ENCODE data around the gene WDR27.
"Not testable (repeated sequence)": the region's sequence is repeated elsewhere in the genome, so short reads cannot be mapped to it uniquely, and the experiment has no call there.

Gene WDR27

DNA sequence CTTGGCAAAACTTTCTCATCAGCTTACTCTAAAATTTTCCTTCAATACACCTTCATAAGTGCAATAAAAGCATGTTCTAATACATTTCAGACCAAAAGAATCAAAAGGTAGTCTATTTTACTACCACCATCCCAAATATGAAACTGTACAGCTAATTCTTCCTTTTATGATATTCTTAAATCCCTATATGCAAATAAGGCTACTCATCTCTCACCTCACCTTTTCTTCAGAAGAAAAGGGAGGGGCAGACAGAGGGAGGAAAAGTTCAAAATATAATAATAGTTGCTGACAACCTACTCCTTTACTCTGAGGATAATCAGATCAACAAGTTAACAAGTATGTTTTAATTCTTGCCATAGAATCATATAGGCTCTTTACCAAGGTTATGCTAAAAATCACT is 7.5 kb upstream of the WDR27 start:
- DNase-seq, result no peak

DNA sequence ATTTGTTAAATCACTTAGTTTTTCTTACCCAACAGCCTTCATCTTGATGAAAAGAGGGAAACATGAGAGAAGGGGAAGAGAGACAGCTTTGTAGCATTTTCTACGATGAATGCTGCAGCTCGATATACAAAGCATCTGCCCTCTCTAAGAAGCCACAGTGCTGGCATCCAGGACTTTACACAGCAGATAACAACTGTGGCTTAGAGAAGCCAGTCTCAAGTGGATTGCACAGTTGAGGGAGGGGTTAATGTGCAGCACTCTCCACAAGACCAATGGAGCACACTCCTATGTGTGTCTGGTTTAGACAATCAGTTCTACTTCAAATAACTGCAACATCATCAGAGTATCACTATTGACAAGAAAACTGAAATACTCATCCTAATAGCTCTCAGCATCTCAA is 5.9 kb upstream of the WDR27 start:
- DNase-seq, result no peak

DNA sequence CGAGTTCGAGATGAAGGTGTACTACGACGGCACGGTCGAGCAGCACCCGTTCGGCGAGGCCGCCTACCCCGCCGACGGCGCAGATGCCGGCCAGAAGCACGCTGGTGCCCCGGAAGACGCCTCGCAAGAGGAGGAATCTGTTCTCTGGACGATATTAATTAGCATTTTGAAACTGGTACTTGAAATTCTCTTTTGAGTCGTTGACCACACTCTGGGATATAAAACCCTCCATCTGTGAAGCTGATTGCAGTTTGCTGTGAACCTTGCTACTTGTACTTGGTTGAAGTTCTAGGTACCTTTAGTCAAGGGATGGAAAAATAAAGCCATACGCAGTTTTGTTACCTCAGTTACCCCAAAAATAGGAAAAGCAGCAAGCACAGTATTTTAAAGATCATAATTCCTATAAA is 1.0 kb upstream of the WDR27 start:
- peak in 1 of 5 experiments; percentile 14 for DNase-seq

DNA sequence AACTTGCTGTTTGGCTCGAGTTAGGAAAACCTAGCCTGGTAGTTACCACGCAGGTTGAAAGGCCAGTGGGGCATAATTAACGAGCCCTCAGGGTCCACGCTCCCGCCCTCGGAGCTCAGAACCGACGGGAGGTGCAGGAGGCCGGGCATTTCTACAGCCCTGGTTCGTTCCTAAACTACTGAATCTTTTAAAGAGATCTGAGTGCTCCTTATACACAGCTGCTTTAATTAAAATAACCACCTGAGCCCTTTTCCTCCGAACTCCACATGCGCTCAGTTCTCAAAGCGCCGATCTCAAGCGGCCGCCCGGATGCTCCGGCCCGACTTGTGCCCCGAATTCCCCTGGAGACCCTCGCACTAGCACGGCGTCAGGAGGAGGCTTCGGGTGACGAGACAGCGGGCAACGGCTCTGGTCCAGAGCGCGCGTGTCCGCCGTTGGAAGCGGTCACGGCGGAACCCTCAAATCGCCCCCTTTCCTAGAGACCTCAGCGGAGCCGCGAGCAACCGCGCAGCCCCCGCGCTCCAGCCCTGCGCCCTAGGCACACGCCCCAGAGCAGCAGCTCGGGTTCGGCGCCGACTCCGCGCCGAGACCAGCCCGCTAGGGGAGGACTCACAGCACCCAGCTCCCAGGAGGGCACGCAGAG is 397 bp downstream of the WDR27 start:
- DNase-seq, result no peak

DNA sequence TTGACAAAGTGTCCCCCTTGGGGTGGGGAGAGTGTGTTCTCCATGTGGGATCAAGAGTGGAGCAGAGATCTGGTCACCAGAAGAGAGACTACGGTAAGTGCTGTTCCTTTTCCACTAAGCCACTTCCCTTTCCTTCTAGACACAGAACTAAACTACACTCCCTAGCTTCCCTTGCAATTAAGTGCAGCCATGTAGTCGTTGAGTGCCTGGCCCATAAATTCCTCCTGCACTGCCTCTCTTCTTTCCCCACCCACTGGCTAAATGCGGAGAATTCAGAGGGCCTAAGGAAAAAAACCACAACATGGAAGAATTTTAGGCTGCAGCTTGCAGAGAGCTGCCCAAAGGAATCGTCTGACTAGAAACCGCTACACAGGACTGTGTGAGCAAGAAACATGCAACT is 1.5 kb downstream of the WDR27 start:
- no peak for DNase-seq

DNA sequence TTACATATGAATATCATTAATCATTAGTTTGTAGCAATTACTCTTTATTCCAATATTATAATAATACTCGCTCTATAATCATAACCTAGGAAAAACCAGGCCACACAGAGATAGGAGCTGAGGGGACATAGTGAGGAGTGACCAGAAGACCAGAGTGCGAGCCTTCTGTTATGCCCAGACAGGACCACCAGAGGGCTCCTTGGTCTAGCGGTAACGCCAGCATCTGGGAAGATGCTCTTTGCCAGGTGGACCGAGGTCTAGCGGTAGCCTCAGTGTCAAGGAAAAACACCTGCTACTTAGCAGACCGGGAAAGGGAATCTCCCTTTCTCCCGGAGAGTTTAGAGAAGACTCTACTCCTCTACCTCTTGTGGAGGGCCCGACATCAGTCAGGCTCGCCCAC is 4.7 kb downstream of the WDR27 start:
- not testable (repeated sequence) for DNase-seq

DNA sequence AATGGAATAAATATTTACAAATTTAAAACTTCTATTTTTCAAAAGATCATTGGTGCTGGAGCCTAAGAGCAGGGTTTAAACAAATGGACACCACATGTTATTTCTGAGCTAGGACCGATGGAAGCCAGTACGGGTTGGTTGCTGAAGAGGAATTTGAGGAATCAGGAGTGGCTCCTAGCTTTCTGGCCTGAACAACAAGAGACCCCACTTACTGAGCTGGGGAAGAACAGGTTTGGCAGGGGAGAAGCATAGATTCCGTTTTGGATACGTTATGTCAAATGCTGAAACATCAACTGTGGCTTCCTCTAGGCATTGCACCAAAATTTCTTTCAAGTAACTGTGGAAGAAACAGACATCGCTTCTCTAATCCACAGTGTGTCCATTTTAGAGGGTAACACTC is 6.7 kb downstream of the WDR27 start:
- no peak for DNase-seq

DNA sequence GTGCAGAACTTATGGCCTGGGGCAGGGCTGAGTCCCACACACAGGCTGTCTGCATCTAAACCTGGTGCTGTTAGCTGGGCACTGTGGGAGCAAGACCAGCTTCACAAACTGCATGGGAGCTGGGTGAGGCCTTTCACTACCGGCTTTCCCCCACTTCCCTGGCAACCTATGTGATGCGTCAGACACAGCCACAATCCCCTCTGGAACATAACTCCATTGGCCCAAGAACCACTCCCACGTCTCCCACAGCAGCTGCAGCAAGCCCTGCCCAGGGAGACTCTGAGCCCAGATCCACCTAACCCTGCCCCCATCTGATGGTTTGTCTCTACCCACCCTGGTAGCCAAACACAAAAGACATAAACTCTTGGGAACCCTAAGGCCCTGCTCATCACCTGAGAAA is 9.3 kb downstream of the WDR27 start:
- no peak for DNase-seq

DNA sequence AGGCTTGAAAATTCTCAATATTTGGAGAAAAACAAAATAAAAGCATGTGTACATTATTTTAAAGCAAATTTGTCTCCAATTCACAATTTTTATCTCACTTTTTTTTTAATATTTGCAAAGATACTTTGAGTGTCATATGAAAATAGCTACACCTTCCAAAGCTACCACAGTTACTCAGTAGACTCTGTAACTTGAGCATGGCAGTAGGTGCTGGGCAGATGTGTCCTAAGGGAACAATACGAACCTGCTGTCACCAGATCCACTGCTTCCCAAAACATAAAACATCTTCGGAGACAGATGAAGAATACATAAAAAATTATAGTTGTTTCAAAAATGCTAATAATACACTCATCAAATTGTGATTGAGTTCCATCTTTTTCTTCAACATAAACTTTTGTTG is 10.6 kb downstream of the WDR27 start:
- no peak for DNase-seq

DNA sequence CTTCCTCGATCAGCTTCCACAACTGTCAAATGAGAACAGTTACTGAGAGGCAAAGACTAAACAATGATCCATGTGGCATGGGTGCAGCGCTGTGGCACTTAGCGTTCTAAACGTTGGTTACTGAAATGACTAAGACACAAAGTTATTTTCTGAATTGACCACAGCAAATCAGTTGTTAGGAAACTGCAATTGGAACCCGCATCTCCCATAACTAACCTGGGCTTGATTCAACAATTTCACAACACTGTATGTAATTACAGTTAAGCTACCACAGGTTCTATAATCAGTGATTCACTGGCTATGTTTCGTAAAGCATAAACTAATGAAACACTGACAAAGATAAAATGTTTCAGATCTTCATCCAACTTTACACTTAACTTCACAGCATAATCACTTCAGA is 12.5 kb downstream of the WDR27 start:
- DNase-seq, result peak in 1 of 5 experiments; percentile 38

DNA sequence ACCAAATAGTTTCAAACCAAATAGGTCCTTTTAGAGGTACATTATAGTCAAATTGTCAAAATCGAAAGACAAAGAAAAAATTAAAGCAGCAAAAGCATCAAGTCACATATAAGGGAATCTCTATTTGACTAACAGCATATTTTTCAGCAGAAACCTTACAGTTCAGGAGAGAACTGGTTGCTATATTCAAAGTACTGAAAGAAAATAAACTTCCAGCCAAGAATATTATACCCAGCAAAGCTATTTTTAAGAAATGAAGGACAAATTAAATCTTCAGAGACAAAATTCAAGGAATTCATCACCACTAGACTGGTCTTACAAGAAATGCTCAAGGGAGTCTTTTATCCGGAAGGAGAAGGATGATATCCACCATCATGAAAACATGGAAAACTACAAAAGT is 16.0 kb downstream of the WDR27 start:
- no peak for DNase-seq

DNA sequence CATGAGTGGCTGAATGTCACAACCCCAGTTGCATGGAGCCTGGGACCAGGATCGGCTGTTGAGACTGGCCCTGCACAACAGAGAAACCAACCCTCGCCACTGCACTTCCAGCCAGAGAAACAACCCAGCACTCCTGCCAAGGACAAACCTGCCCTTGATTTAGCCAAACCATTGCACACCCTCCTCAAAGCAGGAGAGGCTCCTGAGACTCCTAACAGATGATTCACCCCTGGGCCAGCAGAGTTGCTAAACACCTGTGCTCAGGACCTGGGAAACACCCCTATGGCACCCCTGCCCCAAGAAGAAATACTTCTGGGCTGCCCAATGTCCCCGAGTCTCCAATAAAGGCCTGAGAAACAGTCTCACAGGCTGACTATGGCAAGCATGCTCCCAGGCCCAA is 17.8 kb downstream of the WDR27 start:
- no peak for DNase-seq

DNA sequence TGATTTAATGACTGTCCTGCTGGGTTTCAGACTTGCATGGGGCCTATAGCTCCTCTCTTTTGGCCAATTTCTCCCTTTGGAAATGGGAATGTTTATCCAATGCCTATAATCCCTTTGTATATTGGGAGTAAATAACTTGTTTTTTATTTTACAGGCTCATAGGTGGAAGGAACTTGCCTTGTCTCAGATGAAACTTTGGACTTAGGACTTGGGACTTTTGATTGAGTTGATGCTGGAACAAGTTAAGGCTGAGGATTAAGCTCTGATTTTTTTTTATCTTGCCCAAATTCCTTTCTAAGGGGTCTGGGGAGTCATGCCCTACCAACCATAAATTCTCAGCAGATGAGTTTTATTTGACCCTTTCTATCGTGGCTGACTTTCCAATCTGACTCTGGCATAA is 23.5 kb downstream of the WDR27 start:
- no peak for DNase-seq

DNA sequence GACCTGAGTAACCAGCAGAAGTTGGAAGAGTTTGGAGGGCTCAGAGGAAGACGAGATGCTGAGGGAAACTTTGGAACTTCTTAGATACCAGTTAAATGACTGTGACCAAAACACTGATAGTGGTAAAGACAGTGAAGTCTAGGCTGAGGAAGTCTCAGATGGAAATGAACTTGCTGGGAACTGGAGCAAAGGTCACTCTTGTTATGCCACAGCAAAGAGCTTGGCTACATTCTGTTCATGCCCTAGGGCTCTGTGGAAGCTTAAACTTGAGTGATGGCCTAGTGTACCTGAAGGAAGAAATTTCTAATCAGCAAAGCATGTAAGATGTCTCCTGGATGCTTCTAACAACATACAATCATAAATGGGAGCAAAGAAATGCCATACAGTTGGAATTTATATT is 24.7 kb downstream of the WDR27 start:
- DNase-seq, result no peak

DNA sequence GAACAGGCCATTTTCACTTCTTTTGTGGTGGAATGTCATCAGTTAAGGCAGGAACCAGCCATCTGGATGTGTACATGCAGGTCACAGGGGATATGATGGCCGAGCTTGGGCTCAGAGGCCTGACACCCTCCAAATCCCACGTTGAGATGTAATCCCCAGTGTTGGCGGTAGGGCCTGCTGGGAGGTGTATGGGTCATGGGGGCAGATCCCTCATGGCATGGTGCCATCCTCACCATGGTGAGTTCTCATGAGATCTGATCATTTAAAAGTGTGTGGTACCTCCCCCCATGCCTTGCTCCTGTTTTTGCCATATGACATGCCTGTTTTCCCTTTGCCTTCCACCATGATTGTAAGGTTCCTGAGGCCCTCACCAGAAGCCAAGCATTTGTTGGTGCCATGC is 26.8 kb downstream of the WDR27 start:
- DNase-seq, result no peak

DNA sequence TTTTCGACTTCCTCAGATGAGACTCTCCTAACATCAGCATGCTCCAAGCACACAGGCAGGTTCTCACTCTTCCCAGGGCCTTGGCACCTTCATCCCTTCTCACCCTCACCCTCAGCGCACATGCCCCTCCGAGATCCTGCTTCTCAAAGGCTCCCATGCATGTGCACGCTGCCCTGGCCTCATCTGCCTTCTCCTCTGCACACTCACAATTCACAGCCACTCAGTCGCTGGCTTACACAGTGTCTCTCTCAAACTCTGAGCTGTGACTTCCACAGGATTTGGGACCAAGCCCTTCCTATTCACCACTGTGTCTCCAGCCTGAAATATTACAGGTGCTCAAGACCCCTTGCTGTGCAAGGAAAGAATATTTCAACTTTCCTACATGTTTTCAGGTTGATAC is 30.3 kb downstream of the WDR27 start:
- no peak for DNase-seq

DNA sequence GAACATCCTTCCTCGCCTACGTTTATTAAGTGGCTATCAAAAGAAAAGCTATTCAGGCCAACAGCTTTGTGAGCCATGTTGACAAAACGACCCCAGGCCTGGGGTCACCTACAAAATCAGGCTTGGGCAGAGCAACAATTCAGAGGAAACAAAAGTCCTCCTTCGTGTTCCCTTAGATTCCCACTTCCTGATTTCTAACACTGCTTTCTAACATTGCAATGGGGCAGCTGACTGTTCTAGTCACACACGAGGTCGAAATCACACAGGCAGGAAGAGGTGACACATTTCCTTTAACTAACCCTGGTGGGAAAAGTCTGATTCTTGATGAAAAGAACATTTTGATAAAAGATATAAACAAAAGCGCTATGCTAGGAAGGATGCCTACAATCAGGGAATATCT is 31.9 kb downstream of the WDR27 start:
- DNase-seq, result no peak

DNA sequence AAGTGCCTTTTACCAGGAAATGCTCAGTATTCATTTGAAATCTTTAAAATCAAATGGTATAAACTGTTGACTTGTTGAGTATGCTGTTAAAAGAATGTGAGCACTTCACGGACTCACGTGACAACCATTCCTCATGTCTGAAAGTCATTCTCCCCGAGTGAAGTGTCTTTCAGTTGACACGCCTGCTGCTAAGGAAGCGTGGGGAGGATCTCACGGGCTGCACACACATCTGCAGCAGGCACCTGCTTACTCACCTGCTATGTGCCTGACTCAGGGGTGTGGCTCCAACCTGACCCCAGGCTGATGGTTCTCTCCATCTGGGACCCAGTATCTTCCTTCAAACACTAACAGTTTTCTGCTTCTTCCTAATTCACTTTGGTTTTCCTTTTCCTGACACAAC is 32.7 kb downstream of the WDR27 start:
- DNase-seq, result no peak

DNA sequence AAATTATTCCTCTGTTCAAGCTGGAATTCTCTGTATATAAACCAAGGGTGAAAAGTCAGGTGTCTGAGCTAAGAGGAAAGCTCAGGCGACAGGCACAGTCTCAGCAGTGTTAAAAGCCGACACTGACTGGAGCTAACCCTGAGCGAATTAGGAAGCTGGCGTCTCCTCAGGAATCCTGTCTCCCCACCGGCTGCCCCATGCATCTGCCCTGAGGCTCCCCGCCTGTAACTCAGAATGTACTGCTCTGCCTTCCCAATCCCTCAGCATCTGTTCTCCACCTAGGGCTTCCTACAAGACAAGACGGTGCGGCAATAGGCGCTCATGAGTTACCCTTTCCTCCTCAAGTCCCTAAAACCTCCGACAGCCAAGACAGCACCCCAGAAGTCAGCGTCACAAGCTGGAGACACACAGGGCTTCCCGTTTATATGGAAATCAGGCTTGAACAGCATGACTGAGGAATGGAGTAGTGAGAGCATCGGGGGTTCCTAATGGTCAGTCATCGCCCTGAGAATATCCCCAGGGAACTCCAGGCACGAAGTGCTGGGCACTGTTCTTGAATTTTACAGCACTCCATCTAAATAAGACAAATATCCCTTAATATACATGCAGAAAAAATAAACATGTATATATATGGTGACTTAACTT is 33.5 kb downstream of the WDR27 start:
- no peak for DNase-seq

DNA sequence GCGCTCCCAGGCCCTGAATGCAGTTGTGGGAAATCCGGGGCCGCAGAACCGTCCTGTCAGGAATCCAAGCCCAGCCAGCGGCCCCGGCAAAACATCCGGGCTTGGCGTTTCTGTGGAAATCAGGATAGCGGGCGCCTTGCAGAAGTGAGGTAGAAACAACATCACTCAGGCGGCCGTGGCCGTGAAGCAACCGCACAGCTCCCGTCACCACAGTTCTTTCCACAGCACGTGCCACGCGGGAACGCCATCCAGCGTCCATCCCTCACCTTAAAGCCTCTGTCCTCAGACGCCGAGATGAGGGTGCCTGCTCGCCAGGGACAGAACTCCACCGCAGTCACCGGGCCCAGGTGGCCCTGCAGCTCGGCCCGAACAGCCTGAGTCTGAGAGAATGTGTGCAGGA is 34.1 kb downstream of the WDR27 start:
- DNase-seq, result no peak

DNA sequence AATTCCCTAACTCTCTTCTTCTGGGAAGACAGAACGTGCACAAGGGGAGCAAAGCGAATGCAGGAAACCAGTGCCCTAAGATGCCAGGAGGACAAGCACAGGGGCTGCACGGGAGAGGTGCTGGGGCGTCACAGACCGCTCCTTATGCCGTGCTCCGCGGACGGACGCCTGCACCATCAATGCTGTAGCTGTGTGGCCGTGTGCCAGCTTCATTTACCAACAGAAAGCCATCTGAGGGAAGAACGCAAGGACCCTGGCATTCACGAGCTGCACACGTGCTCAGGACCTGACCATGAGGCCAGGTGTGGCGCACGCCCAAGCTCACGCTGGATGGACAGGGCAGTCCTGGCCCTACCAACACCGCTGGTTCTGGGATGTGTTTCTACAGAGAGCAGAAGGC is 35.4 kb downstream of the WDR27 start:
- no peak for DNase-seq

DNA sequence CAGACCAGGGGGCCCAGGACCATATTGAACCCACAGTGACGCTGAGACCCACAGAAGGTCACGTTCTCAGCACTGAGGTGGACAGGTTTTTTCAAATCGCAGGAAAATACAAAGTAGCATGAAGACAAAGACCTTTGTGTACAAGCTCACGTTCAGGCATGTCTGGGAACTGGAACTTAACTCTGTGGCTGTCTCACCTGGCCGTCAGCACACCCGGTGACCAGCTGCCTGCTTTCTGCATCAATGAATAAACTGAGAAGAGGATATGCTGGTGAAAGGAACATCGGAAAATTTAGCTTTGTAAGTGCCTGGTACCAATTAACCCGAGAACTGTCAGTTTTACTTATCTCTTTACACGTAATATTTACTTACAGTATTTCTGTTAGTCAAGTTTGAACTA is 36.5 kb downstream of the WDR27 start:
- DNase-seq, result no peak

DNA sequence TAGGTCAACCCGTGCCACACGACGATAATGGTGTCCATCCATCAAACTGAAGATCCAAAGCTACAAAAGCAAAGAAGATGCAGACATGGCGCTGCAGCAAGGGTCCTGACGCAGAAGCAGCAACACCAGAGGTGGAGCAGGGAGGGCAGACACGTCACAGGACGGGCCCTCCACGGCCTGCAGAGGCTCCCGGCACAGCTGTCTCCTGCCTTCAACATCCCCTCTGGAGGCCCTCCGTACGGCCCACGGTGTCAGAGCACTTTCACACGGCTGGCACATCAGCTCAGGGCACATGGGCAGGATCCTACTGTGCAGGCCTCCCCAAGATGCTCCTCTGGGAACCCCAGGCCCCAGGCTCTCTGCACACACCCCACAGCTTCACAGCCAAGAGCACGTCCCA is 37.6 kb downstream of the WDR27 start:
- DNase-seq, result no peak

DNA sequence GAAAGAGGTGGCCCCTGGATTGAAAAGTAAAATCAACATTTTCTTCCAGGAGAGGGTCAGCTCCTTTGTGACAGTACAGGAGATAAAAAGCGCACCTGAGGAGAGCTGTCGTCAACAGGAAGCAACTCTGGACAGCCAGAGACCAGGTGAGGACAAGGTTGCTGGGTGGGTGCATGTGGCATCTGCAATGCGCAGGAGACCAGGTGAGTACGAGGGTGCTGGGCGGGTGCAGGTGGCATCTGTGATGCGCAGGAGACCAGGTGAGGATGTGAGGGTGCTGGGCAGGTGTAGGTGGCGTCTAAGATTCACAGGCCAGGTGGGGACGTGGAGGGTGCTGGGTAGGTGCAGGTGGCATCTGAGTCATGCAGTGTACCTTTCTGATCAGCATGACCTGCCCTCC is 38.4 kb downstream of the WDR27 start:
- no peak for DNase-seq

DNA sequence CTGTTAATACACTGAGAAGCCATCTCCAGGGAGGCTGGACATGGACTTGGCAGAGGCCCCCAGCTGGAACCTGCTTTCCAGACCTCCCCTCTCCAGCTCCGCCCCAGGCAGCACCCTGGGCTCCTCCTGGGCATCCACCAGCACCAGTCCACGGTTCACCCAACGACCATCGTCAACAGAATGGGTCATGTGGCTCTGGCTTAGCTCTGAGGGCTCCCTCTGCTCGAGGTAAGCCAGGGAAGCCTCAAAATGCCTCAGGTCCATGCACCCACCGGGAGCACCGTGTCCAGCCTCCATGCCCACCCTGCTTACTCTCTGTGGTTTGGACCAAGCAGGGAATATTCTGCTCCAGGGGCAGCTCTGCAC is 40.5 kb downstream of the WDR27 start:
- DNase-seq, result no peak
